K562 (cell line): Measurements from ENCODE around the gene SOX18. TPM values are rescaled to one million over a fixed set of nuclear protein-coding genes. Genes with fewer than 3 reads are reported as not detected.

Source experiments
- FOS ChIP-seq: IDR thresholded peaks from 3 replicates; pipeline ENCODE4 v1.6.1; 2011; ENCODE audit not compliant: insufficient read length; ENCODE audit errors: extremely low read depth
- FOSL1 ChIP-seq: fragments of 200-800 bp; sonication (Bioruptor generic); conservative IDR thresholded peaks from 2 replicates; pipeline ENCODE4 v1.6.1; 2016; ENCODE audit warnings: missing genetic modification characterization, missing compliant biosample characterization
- HDAC8 ChIP-seq: fragments of 450-650 bp; IDR thresholded peaks from 2 replicates; pipeline ENCODE4 v1.6.1; 2016; ENCODE audit warnings: mild to moderate bottlenecking, missing genetic modification characterization, moderate library complexity, missing compliant biosample characterization
- MGA ChIP-seq: fragments of 450-650 bp; IDR thresholded peaks from 2 replicates; pipeline ENCODE4 v1.6.1; 2016; ENCODE audit warnings: mild to moderate bottlenecking, moderate library complexity
- PHB ChIP-seq: fragments of 250-450 bp; sonication (Bioruptor Pico); IDR thresholded peaks from 2 replicates; pipeline ENCODE4 v1.5.0; 2021
- SMARCC2 ChIP-seq: fragments of 450-650 bp; IDR thresholded peaks from 2 replicates; pipeline ENCODE4 v1.6.1; 2017; ENCODE audit warnings: antibody characterized with exemption, moderate library complexity, mild to moderate bottlenecking, low read depth
- SUPT5H ChIP-seq: fragments of 450-650 bp; IDR thresholded peaks from 2 replicates; pipeline ENCODE4 v1.6.1; 2016
- TRIM24 ChIP-seq, 2 experiments: fragments of 450-650 bp; IDR thresholded peaks; 2 replicates each; pipeline ENCODE4 v1.6.1; 2016
- XRCC3 ChIP-seq: fragments of 450-650 bp; IDR thresholded peaks from 2 replicates; pipeline ENCODE4 v1.6.1; 2017; ENCODE audit warnings: mild to moderate bottlenecking, moderate library complexity
- ZNF347 ChIP-seq: fragments of 450-650 bp; formaldehyde crosslinking; IDR thresholded peaks from 2 replicates; pipeline ENCODE4 v1.4.0; 2020; ENCODE audit warnings: low read depth, mild to moderate bottlenecking, moderate library complexity
- polyA plus RNA-seq, 8 experiments: library from polyadenylated mRNA; depleted of rRNA in 4 of 8; stranded (reverse) in 5 of 8; unstranded in 3 of 8; fragments of >200 nt; fragmentation: Nextera tagmentation in 2 of 8; fragmentation: Illumina TruSeq in 1 of 8; extraction: Ambion mirVana in 2 of 8; extraction: Trizol in 1 of 8; gene quantifications; 2 replicates each; pipeline versions ENCODE4 v1.2.1 to v1.2.3, GENCODE V29; 2011 to 2014; ENCODE audit warnings: inconsistent platforms in 1 of 8, missing spikeins in 1 of 8
- total RNA-seq, 7 experiments: library from RNA; depleted of rRNA in 6 of 7; stranded (reverse); fragments of >200 nt in 6 of 7; fragmentation: Illumina TruSeq in 2 of 7; extraction: Trizol in 2 of 7; gene quantifications; 2 replicates each; pipeline versions ENCODE4 v1.2.1 to v1.2.3, GENCODE V29; 2011 to 2021; ENCODE audit warnings: low replicate concordance in 1 of 7
- TF ChIP-seq, protein P1 (sequence below): fragments of 450-650 bp; IDR thresholded peaks from 2 replicates; pipeline ENCODE4 v1.6.1; 2016; ENCODE audit warnings: antibody characterized with exemption
- TF ChIP-seq, protein P2 (sequence below): IDR thresholded peaks from 2 replicates; pipeline ENCODE4 v1.6.1; 2014; ENCODE audit warnings: antibody characterized with exemption

The SOX18 gene
- total and polyA plus RNA-seq, 9 of the 15 experiments (the other 6 are each of a cell fraction or from before 2014, with no cell fraction given): 0.15 to 19.8 (median 0.33) TPM

- TF ChIP-seq MGA (no peak), XRCC3 (no peak), HDAC8 (tag) (no peak), FOS (no peak), PHB (CRISPR knock-in tag) (no peak), ZNF347 (CRISPR knock-in tag) (no peak), SMARCC2 (no peak), SUPT5H (no peak), FOSL1 (tag) (no peak), TRIM24 (IDR thresholded peaks at IDR 0.05) (no peak)
- TF ChIP-seq, protein P1, sequence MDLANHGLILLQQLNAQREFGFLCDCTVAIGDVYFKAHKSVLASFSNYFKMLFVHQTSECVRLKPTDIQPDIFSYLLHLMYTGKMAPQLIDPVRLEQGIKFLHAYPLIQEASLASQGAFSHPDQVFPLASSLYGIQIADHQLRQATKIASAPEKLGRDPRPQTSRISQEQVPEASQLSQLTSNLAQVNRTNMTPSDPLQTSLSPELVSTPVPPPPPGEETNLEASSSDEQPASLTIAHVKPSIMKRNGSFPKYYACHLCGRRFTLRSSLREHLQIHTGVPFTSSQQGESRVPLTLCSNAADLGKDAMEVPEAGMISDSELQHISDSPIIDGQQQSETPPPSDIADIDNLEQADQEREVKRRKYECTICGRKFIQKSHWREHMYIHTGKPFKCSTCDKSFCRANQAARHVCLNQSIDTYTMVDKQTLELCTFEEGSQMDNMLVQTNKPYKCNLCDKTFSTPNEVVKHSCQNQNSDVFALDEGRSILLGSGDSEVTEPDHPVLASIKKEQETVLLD: no peak
- TF ChIP-seq, protein P2, sequence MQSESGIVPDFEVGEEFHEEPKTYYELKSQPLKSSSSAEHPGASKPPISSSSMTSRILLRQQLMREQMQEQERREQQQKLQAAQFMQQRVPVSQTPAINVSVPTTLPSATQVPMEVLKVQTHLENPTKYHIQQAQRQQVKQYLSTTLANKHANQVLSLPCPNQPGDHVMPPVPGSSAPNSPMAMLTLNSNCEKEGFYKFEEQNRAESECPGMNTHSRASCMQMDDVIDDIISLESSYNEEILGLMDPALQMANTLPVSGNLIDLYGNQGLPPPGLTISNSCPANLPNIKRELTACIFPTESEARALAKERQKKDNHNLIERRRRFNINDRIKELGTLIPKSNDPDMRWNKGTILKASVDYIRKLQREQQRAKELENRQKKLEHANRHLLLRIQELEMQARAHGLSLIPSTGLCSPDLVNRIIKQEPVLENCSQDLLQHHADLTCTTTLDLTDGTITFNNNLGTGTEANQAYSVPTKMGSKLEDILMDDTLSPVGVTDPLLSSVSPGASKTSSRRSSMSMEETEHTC: no peak
Measured at GRCh38 chr20:64053841-64054661, 4.6 kb upstream of the SOX18 start (continued).
